ENCODE measurements around the gene CSNK2A2.

Gene CSNK2A2

DNA sequence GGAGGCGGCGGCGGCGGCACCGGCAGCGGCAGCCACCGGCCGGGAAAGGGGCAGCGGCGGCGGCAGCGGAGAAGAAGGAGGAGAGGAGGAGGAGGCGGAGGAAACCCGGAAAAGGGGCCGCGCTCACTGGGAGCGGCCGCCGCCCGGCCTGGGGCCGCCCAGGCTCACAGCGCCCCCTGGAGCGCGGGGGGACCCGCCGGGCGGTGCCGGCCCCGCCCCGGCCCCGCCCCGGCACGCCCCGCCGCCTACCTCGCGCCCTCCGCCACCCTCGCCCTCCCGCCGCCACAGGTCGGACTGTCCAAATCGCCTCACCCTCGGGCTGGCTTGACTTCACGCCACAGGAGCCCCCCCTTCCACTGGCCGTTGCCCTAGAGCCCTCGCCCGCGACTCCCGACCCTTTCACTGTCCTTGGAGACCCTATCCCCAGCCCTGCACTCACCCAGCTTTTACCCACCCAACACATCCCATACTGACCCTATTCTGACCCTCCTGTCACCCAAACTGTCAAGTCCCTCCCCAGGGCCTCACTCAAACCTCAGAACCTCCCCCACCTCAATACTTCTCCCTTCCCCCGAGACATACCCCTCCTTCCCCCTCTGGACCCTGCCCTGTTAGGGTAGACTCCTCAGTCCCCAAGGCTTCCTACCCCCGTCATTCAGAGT, at the start of gene CSNK2A2:
CSNK2A2 (minus strand) TSS at position 85 of the 662 bp plus-strand sequence. CDS start 370 bp downstream, outside the sequence.
- peak; percentile 51 to 82 for DNase-seq

DNA sequence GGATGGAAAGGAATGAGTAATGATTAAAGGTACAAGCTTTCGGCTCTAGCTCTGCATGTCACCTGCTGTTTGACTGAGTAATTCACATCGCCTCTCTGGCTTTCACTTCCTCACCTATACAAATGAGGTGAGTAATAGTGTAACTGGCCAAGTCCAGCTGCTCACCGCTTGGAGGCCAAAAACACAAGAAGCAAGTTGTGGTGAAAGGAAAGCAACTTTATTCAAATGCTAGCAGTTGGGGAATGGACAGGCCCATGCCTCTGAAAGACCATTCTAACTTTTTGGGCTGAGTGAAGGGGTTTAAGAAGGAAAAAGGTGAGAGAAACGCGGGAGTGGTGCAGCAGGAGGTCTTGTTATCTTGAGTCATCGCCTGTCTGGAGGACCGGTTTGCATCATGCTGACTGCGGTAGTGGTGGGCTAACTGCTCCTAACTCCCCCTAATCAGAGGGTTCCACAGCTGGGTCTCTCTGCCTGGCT, 45.7 kb upstream of the CSNK2A2 start:
- DNase-seq = no peak

DNA sequence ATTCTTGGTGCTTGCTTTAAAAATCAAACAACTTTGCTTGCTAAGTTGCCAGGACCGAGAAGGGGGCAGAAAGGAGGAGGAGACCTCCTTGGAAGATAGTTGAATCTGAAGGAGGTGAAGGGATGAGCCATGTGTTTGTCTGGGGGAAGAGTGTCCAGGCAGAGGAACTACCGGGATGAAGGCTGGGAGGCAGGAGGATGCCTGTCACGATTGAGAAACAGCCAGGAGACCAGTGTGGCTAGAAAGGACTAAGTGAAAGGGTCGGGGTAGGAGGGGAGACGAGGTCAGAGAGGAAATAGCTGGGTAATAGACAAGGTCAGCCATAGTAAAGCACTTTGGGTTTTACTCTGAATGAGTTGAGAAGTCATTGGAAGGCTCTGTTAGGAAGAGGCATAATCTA, 38.9 kb upstream of the CSNK2A2 start:
- DNase-seq = no peak

DNA sequence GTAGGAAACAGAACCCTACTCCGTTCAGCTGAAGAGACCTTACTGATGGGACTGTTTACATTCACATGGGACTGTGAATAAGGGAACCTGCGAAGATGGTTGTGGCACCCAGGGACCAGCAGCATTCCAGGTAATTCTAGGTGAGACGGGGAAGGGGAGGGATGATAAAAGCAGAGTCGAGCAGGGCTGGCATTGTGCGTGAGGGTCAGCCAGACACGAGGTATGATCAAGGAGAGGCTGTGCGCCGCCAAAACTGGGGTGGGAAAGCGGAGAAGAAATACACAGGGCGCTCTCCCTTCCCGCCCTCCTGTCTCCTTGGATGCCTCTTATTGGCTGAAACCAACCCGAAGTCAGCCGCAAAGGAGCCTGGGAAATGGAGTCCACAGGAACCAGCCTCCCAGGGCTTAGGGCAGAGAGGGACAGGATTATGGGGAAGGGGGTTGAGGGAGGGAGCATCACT, 38.4 kb upstream of the CSNK2A2 start:
- DNase-seq = peak; percentile 47 to 68

DNA sequence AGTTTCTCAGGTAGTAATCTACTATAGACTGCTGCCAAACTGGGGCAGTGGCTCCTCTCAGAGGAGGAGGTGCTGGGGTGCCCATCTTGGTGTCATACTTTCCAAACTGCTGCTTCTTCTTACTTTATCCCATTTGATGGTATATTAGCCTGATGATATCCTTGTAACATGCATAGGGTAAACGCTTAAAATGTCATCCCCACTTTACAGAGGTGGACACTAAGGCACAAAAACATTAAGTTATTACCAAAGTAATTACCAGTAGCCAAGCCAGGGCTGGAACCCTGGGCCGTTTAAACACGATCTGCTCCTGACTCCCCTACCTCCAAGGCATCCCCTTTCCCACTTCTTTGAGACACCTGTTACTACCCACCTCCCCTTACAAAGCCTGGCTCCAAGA, 37.8 kb upstream of the CSNK2A2 start:
- no peak for DNase-seq

DNA sequence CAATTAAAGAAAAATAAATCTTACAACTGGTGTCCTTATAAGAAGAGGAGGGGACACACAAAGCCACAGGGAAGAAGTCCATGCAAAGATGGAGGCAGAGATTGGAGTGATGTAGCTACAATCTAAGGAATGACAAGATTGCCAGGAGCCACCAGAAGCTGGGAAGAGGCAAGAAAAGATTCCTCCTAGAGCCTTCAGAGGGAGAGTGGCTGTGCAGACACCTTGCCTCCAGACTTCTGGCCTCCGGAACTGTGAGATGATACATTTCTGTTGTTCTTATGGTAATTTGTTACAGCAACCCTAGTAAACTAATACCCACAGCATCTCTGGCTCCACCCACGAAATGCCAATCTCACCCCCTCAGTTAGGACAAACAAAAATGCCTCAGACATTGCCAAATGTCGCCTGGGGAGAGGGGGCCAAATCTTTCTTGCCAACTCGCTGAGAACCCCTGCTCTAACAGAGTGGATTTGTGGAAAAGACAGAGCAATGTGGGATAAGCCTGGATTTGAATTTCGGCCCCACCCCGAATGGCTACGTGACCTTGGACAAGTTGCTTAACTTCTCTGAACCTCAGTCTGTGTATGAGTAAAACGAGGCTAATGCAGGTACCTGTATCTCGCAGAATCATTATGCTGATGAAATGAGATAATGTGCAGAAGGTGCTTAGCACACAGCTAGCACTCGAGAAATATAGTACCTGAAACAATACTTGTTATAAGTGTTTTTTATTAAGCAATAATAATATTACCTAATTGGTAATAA, 37.1 kb upstream of the CSNK2A2 start:
- DNase-seq = no peak

DNA sequence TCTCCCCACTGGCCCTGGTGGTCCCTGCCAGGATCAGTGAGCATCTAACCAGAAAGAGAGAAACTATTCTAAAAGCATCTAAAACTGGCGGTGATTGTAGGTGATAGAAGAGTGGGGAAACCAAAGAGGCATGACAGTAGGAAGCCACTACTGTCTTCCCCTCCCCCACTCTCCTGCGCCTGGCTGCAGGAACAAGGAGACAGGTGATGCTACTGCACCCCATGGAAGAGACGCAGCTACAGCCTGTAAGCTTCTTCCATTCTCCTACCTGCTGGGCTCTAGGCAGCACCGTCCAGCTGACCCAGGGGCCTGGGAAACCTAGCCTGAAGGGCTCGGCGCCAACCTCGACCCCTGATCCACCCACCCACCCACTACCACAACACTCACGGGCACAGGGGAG, 32.4 kb upstream of the CSNK2A2 start:
- no peak for DNase-seq

DNA sequence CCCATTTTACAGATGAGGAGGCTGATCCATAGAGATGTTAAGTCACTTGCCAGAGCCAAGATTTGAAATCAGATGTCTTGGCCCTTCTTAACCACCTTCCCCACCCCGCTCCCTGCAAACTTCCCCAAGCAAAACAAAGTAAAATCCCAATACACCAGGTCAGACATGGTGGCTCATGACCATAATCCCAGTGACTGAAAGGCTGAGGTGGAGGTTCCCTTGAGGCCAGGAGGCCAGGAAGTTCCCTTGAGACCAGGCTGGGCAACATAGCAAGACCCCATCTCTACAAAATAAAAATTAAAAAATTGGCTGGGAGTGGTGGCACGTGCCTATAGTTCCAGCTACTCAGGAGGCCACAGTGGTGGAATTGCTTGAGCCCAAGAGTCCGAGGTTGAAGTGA, 28.9 kb upstream of the CSNK2A2 start:
- DNase-seq = no peak

DNA sequence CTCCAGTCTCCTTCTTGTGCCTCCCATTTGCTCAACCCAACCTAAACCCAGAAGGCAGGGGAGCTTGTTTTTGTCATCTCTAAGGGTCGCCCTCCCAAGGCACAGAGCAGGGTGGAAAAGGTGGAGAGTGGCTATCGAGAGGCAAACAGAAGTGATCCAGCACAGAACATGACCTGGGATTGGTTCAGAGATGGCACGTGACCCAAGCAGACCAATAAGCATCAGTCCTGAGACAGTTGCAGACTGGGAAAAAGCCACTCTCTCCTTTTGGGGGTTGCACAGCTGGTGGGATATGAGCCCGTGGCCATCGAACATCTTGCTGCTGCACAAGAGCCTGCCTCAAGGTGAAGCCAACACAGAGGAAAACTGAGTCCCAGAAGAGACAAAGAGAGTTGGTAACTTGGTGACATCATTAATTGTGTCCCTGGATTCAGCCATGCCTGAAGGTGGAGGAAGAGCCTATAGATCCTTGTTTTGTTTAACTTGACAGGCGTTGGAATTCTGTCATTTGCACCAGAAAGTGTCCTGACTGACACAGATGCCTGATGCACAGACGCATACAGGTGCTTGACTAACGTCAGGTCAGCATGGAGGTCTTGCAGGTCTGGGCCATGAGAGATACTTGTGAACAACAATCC, 28.2 kb upstream of the CSNK2A2 start:
- DNase-seq = no peak

DNA sequence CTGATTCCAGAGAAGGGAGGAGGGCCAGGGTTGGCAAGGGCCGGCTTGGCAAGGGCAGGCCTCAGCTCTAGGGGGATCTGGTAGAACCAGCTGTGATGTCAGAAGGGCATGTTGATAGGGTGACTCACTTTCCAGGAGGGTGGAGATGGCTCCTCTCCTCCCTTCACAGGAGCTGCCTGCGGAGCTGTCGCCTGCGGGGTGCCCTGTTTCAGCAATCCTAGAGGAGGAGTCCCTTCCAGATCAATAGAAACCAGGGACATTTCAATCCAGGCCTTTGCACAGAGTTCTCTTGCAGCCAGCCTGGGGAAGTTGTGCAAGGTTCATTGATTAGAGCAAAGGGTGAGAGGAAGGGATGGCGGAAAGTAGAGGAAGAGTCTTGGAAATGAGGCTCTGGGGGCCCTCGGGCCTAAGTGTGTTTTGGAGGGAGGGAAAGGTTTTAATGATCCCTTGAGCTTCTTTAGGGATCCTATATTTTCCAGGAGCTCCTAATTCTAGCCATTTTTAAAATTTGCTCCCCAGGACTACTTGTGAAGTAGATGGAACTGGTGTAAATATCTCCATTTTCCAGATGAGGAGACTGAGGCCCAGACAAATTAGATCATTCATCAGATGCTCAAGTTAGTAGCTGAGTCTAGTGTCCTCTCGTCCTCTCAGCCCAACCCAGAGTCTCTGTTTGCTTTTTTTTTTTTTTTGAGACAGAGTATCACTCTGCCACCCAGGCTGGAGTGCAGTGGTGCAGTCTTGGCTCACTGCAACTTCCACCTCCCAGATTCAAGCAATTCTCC, 24.8 kb upstream of the CSNK2A2 start:
- DNase-seq = no peak

DNA sequence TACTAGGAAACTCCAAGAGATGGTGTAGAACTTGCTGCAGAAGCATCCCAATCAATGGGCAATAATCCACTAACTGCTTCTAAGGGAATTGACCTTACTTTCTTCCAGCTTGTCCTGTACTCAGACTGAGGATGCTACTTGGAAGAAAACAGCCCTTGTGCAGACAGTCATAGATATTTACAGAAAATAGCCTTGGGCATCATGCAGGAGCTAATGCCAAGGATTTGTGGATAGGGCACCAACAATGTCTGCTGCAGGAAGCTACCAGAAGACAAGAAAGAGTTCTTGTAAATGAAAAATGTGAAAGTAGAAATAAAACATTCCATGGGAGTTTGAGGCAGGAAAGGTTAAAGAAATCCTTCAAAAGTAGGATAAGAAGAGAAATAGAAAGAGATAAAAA, 21.5 kb upstream of the CSNK2A2 start:
- no peak for DNase-seq

DNA sequence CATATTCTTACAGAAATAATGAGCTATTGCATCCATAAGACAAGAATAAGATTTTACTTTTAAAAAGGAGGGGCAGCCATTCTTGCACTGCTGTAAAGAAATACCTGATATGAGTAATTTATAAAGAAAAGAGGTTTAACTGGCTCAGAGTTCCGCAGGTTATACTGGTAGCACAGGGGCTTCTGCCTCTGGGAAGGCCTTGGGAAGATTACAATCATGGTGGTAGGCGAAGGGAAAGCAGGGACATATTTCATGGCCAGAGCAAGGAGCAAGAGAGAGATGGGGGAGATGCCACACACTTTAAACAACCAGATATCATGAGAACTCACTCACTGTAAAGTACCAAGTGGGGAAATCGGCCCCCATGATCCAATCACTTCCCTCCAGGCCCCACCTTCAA, 20.9 kb upstream of the CSNK2A2 start:
- DNase-seq = no peak

DNA sequence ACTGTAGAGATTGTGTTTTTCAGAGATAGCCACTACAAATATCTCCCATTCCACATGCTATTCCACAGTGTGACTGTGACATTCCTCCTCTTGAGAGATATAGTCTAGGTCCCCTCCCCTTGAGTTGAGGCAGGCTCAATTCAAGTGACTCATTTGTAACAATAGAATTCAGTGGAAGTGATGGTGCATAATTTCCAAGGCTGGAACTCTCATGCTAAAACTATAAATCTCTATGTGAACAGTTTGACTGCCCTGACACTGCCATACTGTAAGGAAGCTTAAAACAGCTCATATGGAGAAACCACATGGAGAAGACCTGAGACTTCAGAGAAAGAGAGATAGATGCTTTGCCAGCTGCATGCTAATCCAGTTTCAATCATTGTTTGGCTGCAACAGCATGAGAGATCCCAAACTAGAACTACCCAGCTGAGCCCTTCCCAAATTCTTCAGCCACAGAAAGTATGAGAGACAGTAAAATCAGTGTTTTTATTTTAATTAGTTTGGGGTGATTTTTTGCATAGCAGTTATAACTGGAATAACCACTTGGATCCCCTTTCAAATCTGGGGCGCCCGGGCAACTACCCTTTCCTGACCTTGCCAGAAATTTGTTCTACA, 19.5 kb upstream of the CSNK2A2 start:
- no peak for DNase-seq

DNA sequence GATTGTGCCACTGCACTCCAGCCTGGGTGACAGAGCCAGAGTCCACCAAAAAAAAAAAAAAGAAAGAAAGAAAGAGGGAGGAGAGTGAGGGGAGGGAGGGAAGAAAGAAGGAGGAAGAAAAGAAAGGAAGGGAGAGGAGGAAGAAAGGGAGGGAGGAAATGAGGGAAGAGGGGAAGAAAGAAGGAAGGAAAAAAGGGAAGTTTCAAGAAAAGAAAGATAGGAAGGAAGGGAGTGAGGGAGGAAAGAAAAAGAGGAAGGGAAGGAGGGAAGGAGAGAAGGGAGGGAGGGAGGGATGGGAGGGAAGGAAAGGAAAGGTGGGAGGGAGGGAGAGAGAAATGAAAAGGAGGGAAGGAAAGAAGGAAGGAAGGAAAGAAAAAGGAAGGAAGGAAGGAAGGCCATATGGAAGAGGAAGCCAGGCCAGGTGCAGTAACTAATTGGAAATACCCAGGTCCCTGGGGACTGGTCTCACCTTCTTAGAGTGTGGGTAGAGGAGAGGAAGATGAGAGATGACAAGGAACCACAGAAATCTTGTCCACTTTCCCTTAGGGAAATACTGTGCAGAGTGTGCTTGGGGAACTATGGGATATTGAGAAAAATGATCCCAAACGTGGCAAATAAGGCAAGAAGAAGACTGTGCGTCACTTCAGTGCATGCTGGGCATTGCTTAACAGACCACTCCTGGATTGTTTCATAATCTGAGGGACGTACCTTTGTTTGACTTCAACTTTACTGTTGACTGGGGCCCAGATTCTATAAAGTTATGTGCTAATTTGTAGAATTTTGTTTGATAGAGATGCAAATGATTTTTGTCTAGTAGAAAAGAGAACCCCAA, 15.1 kb upstream of the CSNK2A2 start:
- no peak for DNase-seq

DNA sequence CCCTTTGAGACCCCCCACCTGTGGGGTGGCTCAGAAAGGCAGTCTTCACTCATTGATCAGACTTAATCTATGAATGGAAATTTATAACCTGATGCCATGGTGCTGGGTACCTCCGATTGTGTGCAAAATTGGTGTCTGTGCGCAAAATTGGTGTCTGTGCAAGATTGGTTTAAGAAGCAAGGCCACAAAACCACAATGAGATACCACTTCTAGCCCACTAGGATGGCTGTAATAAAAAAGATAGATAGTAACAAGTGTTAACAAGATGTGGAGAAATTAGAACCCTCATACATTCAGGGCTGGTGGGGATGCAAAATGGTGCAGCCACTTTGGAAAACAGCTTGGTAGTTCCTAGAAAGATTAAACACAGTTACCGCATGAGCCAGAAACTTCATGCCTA, 13.9 kb upstream of the CSNK2A2 start:
- DNase-seq = no peak

DNA sequence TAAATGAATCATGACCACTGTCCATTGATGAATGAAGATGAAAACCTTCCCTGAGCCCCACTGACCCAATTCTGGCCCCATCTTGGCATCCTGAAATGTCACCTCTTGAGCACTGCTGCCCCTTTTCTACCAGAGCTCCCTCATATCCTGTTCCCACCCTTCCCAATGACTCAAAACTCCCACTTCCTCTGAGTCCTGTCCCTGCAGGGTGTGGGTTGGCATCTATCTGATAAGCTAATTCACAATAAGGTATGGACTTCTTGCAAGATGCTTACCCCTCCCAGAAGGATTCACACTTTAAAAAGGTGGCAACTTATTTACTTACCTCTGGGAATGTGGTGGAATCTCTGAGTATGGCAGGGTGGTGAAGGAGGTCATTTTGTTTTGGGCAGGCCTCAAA, 13.3 kb upstream of the CSNK2A2 start:
- DNase-seq = no peak

DNA sequence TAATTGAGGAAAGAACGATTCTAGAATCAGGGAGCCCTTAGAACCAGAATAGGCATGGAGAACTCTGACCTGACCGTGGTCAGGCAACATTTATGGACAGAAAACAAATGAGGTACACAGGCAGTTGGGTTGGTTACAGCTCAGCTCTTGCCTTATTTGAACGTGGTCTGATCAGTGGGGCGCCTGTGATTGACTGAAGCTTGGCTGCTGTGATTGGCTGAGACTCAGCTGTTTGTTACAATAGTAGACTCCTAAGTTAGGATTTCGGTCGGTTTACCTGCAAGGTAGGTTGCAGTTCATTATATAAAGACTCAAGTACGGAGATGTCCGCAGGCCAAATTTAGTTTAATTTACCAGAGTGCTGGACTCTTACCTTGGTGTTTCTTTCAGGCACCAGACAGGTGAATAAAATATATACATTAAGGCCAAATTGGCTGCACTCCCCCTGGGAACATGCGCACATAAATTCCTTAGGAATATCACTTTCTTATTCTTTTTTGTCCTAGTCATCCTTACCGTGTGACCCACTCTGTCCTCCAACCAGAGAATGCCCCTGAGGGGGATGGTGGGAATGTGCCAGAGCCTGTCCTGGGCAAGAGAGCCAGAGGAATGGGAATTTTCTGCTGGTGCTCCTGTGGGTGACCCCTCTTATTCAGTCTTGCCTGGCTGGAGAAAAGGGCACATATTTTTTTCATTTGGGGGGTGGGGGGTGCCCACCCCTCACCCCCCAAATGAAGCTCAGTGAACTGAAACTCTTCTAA, 7.5 kb upstream of the CSNK2A2 start:
- no peak for DNase-seq

DNA sequence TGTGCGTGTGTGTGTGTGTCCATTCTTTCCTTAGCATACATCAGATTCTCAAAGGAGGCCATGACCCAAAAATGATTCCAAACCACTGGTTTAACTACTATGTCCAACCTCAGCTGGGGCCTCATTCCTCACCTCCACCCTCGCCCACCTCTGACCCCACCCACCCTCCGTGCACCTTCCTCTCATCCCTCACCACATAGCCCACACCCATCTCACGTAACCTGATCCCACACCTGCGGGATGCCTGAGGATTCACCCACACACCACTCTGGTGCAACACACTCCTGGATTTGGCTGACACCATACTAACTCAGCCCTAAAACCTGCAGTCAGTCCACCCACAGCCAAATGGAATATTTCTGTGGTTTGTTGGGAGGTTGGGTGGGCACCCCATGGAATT, 3.3 kb upstream of the CSNK2A2 start:
- DNase-seq = no peak

DNA sequence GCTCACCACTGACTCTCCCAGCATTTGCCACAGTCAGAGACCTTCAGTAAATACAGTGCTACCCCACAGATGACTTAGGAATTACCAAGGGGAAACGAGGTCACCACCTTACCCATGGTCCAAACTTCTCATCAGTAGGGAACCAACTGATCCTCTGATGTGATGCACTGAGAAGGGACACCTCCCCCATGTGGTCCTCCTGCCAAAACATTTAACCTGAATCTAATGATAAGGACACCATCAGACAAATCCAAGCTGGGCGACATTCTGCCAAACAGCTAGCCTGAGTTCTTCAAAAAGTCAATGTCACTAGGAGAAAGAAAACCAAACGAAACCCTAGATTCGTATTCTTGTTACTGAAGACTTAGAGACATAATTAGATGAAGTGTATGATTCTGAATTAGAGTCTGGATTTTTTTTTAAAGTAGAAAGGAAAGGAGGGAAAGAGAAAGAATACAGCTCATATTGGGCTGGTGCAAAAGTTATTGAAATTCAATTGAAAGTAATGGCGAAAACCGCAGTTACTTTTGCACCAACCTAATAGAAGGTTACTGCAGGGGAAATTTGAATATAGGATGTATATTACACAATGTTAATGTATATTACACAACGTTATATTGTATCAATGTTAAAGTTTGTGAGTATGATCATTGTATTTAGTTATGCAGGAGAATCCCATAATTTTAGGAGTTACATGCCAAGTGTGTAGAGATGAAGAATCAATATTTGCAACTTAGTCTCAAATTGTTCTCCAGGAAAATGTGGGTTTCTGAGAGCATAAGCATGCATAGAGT, 2.3 kb upstream of the CSNK2A2 start:
- no peak for DNase-seq

DNA sequence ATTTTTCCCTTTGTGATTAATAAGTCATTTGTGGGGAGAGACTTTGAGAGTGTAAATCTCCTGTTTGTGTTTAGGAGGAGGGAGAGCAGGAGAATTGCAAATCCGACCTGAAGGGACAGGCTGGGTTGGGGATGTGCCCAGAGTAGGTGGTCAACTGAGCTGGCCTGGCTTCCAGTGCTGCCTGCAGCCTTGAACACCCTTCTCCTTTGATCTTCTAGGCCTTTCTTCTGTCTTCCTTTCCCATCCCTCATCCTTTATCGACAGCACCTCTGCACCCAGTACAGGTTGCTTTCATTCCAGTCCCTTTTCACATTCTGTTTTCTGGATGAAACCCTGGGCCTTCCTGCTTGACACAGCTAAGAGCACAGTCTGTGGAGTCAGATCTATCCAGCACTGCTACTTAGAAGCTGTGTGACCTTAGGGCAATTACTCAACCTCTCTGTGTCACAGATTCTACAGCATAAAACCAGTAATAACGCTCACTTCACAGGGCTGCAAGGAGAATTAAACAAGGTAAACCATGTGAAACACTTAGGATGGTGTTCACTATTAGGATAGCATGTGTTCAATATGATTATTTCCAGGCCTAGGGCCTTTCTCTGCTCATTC, 1.0 kb upstream of the CSNK2A2 start:
- no peak for DNase-seq
